Calu3 (cell line): Measurements from ENCODE around the gene IFIT5. TPM values are rescaled to one million over a fixed set of nuclear protein-coding genes. Genes with fewer than 3 reads are reported as not detected.

ENCODE experiments used
- BruUV-seq: library from RNA; stranded (reverse); fragments of 400-500 nt; replicated peaks from 2 replicates; lab custom pipeline; 2021; lab: Mats Ljungman, UMichigan
- CTCF ChIA-PET: fragments of 300-600 bp; sonication (Branson Sonifier 250); formaldehyde crosslinking; loops from one replicate; lab custom pipeline; 2022; ENCODE audit warnings: antibody characterized with exemption; lab: Charles Lee
- DNase-seq: peaks from one replicate; pipeline ENCODE4 v3.0.0; 2022
- H3K27ac Mint-ChIP-seq: one replicate; pipeline ENCODE4 v1.8.0; 2022; ENCODE audit warnings: mixed read lengths; ENCODE audit not compliant: unreplicated experiment
- H3K27me3 Mint-ChIP-seq: one replicate; pipeline ENCODE4 v1.8.0; 2022; ENCODE audit warnings: mixed read lengths; ENCODE audit not compliant: unreplicated experiment
- H3K36me3 Mint-ChIP-seq: one replicate; pipeline ENCODE4 v1.8.0; 2022; ENCODE audit warnings: mild to moderate bottlenecking, moderate library complexity, mixed read lengths; ENCODE audit not compliant: insufficient read depth, unreplicated experiment
- H3K4me1 Mint-ChIP-seq: one replicate; pipeline ENCODE4 v1.8.0; 2022; ENCODE audit warnings: mild to moderate bottlenecking, low read depth, mixed read lengths; ENCODE audit not compliant: unreplicated experiment
- H3K4me3 Mint-ChIP-seq: one replicate; pipeline ENCODE4 v1.8.0; 2022; ENCODE audit warnings: mild to moderate bottlenecking, low read depth, moderate library complexity, mixed read lengths; ENCODE audit not compliant: unreplicated experiment
- H3K9me3 Mint-ChIP-seq: one replicate; pipeline ENCODE4 v1.8.0; 2022; ENCODE audit warnings: low read depth, mixed read lengths; ENCODE audit not compliant: unreplicated experiment
- intact Hi-C: fragments of 100-400 bp; cut with micrococcal nuclease; formaldehyde crosslinking; loops from one replicate; pipeline ENCODE4 v1.10.0; 2022; ENCODE audit not compliant: unreplicated experiment
- total RNA-seq: library from RNA; stranded (reverse); gene quantifications from 2 replicates; pipeline ENCODE4 v1.2.3, GENCODE V29; 2022
- TF ChIP-seq, protein P1 (sequence below): fragments of 200-600 bp; IDR thresholded peaks from one replicate; pipeline ENCODE4 v1.8.0; 2022; ENCODE audit warnings: antibody characterized with exemption; ENCODE audit not compliant: unreplicated experiment

The IFIT5 gene
- total RNA-seq, 1 experiment from 2014 or later = 13.8 TPM

DNA sequence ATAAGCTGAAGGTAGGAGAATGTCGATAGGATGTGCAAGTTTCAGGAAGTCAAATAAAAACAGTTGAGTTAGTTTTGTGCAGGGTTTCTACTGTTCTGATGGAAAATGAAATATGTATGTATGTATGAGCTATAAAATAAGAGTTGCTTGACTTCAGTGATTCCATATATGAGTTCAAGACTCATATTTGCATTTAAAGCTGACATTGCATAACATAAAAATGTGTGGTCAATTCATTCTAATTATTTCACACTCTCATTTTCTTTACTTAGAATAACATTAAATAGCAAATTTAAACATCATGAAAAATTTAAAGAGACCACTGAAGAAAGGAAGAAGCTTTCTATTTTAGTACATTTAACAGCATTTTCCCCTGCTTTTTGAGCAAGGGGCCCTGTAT, 37.8 kb downstream of the IFIT5 start:
- Mint-ChIP-seq H3K9me3 (no peaks in the 10 kb centered on the region), H3K27me3 (no peaks in the 10 kb centered on the region), H3K4me3 (no peak overlapping the region), H3K36me3 (no peaks in the 10 kb centered on the region), H3K4me1 (peaks cover 24% of the 10 kb centered on the region), H3K27ac (no peak overlapping the region)
- intact Hi-C loops = no loop called here
- CTCF ChIA-PET = interaction anchor here (1.4 kb wide), 1 partner anchor 20 kb away, joined by 3 read pairs; no protein-coding TSS in a partner anchor
- TF ChIP-seq, protein P1, sequence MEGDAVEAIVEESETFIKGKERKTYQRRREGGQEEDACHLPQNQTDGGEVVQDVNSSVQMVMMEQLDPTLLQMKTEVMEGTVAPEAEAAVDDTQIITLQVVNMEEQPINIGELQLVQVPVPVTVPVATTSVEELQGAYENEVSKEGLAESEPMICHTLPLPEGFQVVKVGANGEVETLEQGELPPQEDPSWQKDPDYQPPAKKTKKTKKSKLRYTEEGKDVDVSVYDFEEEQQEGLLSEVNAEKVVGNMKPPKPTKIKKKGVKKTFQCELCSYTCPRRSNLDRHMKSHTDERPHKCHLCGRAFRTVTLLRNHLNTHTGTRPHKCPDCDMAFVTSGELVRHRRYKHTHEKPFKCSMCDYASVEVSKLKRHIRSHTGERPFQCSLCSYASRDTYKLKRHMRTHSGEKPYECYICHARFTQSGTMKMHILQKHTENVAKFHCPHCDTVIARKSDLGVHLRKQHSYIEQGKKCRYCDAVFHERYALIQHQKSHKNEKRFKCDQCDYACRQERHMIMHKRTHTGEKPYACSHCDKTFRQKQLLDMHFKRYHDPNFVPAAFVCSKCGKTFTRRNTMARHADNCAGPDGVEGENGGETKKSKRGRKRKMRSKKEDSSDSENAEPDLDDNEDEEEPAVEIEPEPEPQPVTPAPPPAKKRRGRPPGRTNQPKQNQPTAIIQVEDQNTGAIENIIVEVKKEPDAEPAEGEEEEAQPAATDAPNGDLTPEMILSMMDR = no peak
- no TSS peak for BruUV-seq
- no peak for DNase-seq

DNA sequence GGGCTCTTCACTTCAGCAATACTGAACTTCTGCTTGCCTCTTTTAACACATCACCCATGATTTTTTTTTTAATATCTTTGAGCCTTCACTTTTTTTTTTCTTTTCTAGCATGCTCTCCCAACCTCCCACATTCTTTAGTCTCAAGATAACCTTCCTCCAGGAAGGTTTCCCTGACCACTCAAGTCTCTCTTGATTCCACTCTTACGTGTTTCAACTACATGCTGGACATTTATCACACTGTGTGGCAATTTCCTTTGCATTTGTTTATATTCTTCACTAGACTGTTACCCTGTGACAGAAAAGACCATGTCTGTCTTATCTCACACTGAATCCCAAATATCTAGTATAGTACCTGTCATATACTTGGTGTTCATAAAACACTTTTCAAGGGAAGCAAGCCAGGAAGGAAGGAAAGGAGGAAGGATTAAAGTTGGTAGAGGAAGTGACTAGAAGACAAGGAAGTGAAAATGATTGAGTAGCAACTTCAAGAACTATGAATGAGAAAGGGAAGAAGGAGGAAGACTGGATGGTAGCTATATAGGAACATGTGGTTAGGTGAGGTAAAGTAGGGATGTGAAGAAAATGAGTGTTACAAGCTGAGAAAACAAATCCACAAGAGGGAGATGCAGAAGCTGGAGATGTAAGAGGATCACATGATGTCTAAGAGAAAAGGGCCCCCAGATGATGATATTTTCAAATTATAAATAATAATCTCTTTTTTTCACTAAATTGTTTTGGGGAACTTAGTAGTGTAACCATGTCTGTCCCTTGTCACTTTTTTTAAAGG, 40.4 kb downstream of the IFIT5 start:
- Mint-ChIP-seq H3K9me3 (no peaks in the 10 kb centered on the region), H3K27ac (no peak overlapping the region), H3K36me3 (no peaks in the 10 kb centered on the region), H3K4me1 (peaks cover 45% of the 10 kb centered on the region), H3K27me3 (no peaks in the 10 kb centered on the region), H3K4me3 (no peak overlapping the region)
- BruUV-seq = no TSS peak
- TF ChIP-seq, protein P1 = no peak
- intact Hi-C loops = no loop called here
- DNase-seq = no peak
- CTCF ChIA-PET = no interaction called here

DNA sequence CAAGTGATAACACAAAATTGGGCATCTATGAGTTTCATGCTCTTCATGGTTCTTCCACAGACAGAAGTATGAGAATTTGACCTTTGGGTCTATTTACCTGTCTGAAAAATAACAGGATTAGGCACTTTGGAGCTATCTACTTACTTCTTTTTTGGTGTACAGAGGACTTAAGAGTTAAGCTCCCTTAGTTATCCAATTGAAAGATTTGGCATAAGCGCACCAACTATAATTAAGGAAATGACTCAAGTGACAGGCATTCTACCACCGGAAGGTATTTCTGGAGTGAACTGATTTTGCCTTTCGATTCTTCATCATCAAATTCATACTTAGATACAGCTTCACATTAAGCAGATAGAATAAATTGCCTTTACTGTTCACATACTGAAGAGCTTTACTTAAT, 43.9 kb downstream of the IFIT5 start:
- TF ChIP-seq, protein P1 = no peak
- no peaks in the 10 kb centered on the region for H3K27me3 Mint-ChIP-seq
- CTCF ChIA-PET = interaction anchor here (0.9 kb wide), 1 partner anchor 97 kb away, joined by 6 read pairs; no protein-coding TSS in a partner anchor
- H3K27ac Mint-ChIP-seq = no peak overlapping the region
- no peak overlapping the region for H3K4me3 Mint-ChIP-seq
- DNase-seq = no peak
- no TSS peak for BruUV-seq
- no peaks in the 10 kb centered on the region for H3K9me3 Mint-ChIP-seq
- H3K4me1 Mint-ChIP-seq = peaks cover 34% of the 10 kb centered on the region
- intact Hi-C loops = no loop called here
- no peaks in the 10 kb centered on the region for H3K36me3 Mint-ChIP-seq

DNA sequence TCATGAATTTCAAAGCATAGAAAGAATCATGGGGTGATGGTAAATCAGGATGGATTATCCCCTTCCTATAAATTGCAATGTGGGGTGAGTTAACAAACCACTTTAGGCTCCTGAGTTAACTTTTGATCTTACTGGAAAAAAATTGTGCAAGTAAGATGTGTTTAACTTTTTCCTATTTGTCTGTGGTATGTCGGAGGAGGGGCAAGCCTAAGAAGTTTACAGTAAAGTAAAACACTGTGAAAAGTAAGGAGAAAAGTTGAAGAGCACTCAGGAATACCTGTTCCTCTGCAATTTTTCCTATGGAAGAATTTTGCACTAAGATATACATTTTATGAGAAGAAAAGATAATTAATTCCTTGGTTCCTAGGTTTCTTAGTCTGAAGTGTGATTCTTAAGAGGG, 44.4 kb downstream of the IFIT5 start:
- H3K27ac Mint-ChIP-seq = no peak overlapping the region
- no peaks in the 10 kb centered on the region for H3K9me3 Mint-ChIP-seq
- CTCF ChIA-PET = no interaction called here
- TF ChIP-seq, protein P1 = no peak
- intact Hi-C loops = no loop called here
- DNase-seq = no peak
- H3K27me3 Mint-ChIP-seq = no peaks in the 10 kb centered on the region
- no peaks in the 10 kb centered on the region for H3K36me3 Mint-ChIP-seq
- no peak overlapping the region for H3K4me3 Mint-ChIP-seq
- peaks cover 34% of the 10 kb centered on the region for H3K4me1 Mint-ChIP-seq
- BruUV-seq = no TSS peak
